Endothelial cell of umbilical vein (primary cell): ENCODE results near the gene NAA38. TPM values are rescaled to one million over a fixed set of nuclear protein-coding genes. Genes with fewer than 3 reads are reported as not detected.

Experiments used
- BruUV-seq: library from RNA; stranded (reverse); fragments of 400-500 nt; replicated peaks from 2 replicates; lab custom pipeline; 2021; lab: Mats Ljungman, UMichigan
- CTCF ChIA-PET: fragments of 300-600, 350-600 bp; sonication (Branson Sonifier 250); formaldehyde crosslinking; loops from one replicate; lab custom pipeline; 2021; ENCODE audit warnings: antibody characterized with exemption, inconsistent platforms; lab: Charles Lee
- POLR2A ChIA-PET: fragments of 300-600, 350-600 bp; sonication (Branson Sonifier 250); formaldehyde crosslinking; loops from one replicate; lab custom pipeline; 2021; ENCODE audit warnings: antibody characterized with exemption, inconsistent platforms; lab: Charles Lee
- DNase-seq: peaks from one replicate; pipeline ENCODE4 v3.0.0-alpha.2; 2011; ENCODE audit warnings: low read depth, low spot score
- FAIRE-seq: peaks from 2 replicates; lab custom pipeline; 2011; peaks lifted over from hg19 to GRCh38; lab: Jason Lieb, UNC
- H2AFZ ChIP-seq: 2 replicates; pipeline ENCODE4 v1.6.0; 2012; ENCODE audit warnings: low read depth, low read length, control low read depth, inconsistent platforms
- H3K27ac ChIP-seq: 2 replicates; pipeline ENCODE4 v1.5.1; 2011; ENCODE audit warnings: low read depth, mild to moderate bottlenecking, control low read depth, low read length, moderate library complexity; ENCODE audit not compliant: insufficient read depth
- H3K27me3 ChIP-seq, 2 experiments: 2 replicates each; pipeline versions ENCODE4 v1.6.0 to v1.6.1; 2011; ENCODE audit warnings: low read length in 2 of 2, mixed read lengths in 1 of 2; ENCODE audit not compliant: control insufficient read depth in 2 of 2, insufficient read depth in 2 of 2
- H3K36me3 ChIP-seq, 2 experiments: 2 replicates in 1 of 2; 3 replicates in 1 of 2; pipeline ENCODE4 v1.5.1; 2011; ENCODE audit warnings: low read length in 2 of 2, mild to moderate bottlenecking in 1 of 2, moderate library complexity in 1 of 2; ENCODE audit not compliant: control insufficient read depth in 2 of 2, insufficient read depth in 2 of 2; ENCODE audit errors: extremely low read depth in 1 of 2
- H3K4me1 ChIP-seq: 3 replicates; pipeline ENCODE4 v1.5.1; 2011; ENCODE audit warnings: mild to moderate bottlenecking, low read length; ENCODE audit not compliant: control insufficient read depth, insufficient read depth; ENCODE audit errors: extremely low read depth
- H3K4me2 ChIP-seq: 2 replicates; pipeline ENCODE4 v1.6.1; 2011; ENCODE audit warnings: low read length, control low read depth, mixed read lengths; ENCODE audit not compliant: insufficient read depth
- H3K4me3 ChIP-seq, 3 experiments: fragments of 200-600 bp in 1 of 3; sonication (generic), shearing (Covaris generic) in 1 of 3; replicated peaks in 1 of 3; 2 replicates each; pipeline ENCODE4 v1.5.1; 2011 to 2016; ENCODE audit warnings: control low read depth in 3 of 3, low read length in 3 of 3, mild to moderate bottlenecking in 2 of 3, inconsistent platforms in 1 of 3, low read depth in 1 of 3, moderate library complexity in 1 of 3; ENCODE audit not compliant: insufficient read depth in 1 of 3
- H3K79me2 ChIP-seq: 2 replicates; pipeline ENCODE4 v1.6.0; 2012; ENCODE audit warnings: low read length, inconsistent platforms; ENCODE audit not compliant: control insufficient read depth, insufficient read depth
- H3K9ac ChIP-seq: replicated peaks from 2 replicates; pipeline ENCODE3; 2011; ENCODE audit warnings: low read length, control low read depth; ENCODE audit not compliant: insufficient read depth; ENCODE audit errors: extremely low read depth
- H3K9me1 ChIP-seq: replicated peaks from 3 replicates; pipeline ENCODE4 v1.6.0; 2011; ENCODE audit warnings: mild to moderate bottlenecking, low read length; ENCODE audit not compliant: control insufficient read depth, insufficient read depth; ENCODE audit errors: extremely low read depth
- H3K9me3 ChIP-seq: replicated peaks from 2 replicates; pipeline ENCODE4 v1.5.1; 2012; ENCODE audit warnings: low read length, inconsistent platforms; ENCODE audit not compliant: control insufficient read depth, insufficient read depth
- H4K20me1 ChIP-seq: replicated peaks from 2 replicates; pipeline ENCODE3; 2011; ENCODE audit warnings: mild to moderate bottlenecking, low read length; ENCODE audit not compliant: control insufficient read depth, insufficient read depth; ENCODE audit errors: extremely low read depth
- CTCF ChIP-seq, 2 donors: IDR thresholded peaks; 1 replicate in 1 of 2; 2 replicates in 1 of 2; pipeline ENCODE4 v1.5.1; 2011; ENCODE audit warnings: low read length in 2 of 2, mild to moderate bottlenecking in 2 of 2, moderate library complexity in 2 of 2, control low read depth in 1 of 2, inconsistent platforms in 1 of 2, low read depth in 1 of 2; ENCODE audit not compliant: insufficient read depth in 1 of 2; ENCODE audit errors: extremely low read depth in 1 of 2
- EZH2 ChIP-seq: IDR thresholded peaks from 2 replicates; pipeline ENCODE4 v1.6.1; 2012; ENCODE audit warnings: borderline replicate concordance, low read depth, mild to moderate bottlenecking, moderate library complexity, low read length, inconsistent platforms; ENCODE audit not compliant: severe bottlenecking
- FOS ChIP-seq: IDR thresholded peaks from 2 replicates; pipeline ENCODE4 v1.6.1; 2011; ENCODE audit warnings: mild to moderate bottlenecking, low read length, moderate library complexity, borderline replicate concordance; ENCODE audit not compliant: insufficient read depth
- GATA2 ChIP-seq: IDR thresholded peaks from 2 replicates; pipeline ENCODE4 v1.7.0; 2011; ENCODE audit warnings: low read depth, mild to moderate bottlenecking, moderate library complexity, mixed read lengths, low read length; ENCODE audit not compliant: insufficient read length, insufficient read depth
- JUN ChIP-seq: IDR thresholded peaks from 2 replicates; pipeline ENCODE4 v1.6.1; 2011; ENCODE audit warnings: borderline replicate concordance, low read depth; ENCODE audit not compliant: insufficient read length, insufficient read depth
- MYC ChIP-seq: IDR thresholded peaks from one replicate; pipeline ENCODE4 v1.6.1; 2011; ENCODE audit warnings: mild to moderate bottlenecking, low read depth, low read length
- POLR2A ChIP-seq: IDR thresholded peaks from 2 replicates; pipeline ENCODE4 v1.6.1; 2012; ENCODE audit warnings: low read depth, mild to moderate bottlenecking, control low read depth, low read length
- POLR2AphosphoS5 ChIP-seq: IDR thresholded peaks from 2 replicates; pipeline ENCODE4 v1.6.1; 2012; ENCODE audit warnings: low read depth, mild to moderate bottlenecking, control low read depth, low read length, moderate library complexity; ENCODE audit not compliant: insufficient read depth
- dilution Hi-C: fragments of 300-500 bp; cut with MboI; formaldehyde crosslinking; loops from one replicate; pipeline ENCODE4 v1.15.0; 2019; ENCODE audit warnings: low sequenced_read_pairs; ENCODE audit not compliant: extremely low pct_ligation_motif_present
- intact Hi-C: fragments of 100-400 bp; cut with micrococcal nuclease; formaldehyde crosslinking; loops from one replicate; pipeline ENCODE4 v1.10.0; 2022
- polyA plus RNA-seq, 4 experiments: library from polyadenylated mRNA; depleted of rRNA in 3 of 4; stranded (reverse) in 3 of 4; unstranded in 1 of 4; fragments of >200 nt; gene quantifications; 2 replicates each; pipeline versions ENCODE4 v1.2.1 to v1.2.3, GENCODE V29; 2011 to 2012; ENCODE audit warnings: missing spikeins in 1 of 4
- total RNA-seq: library from RNA; stranded (reverse); gene quantifications from 2 replicates; pipeline ENCODE4 v1.2.3, GENCODE V29; 2021
- TF ChIP-seq, protein P1 (sequence below): IDR thresholded peaks from 2 replicates; pipeline ENCODE4 v1.6.1; 2011; ENCODE audit not compliant: insufficient read depth, insufficient read length

The NAA38 gene
- total and polyA plus RNA-seq, 2 donors (not counting 3 experiments of a cell fraction or from before 2014, with no cell fraction given), result 119 to 267 TPM

DNA sequence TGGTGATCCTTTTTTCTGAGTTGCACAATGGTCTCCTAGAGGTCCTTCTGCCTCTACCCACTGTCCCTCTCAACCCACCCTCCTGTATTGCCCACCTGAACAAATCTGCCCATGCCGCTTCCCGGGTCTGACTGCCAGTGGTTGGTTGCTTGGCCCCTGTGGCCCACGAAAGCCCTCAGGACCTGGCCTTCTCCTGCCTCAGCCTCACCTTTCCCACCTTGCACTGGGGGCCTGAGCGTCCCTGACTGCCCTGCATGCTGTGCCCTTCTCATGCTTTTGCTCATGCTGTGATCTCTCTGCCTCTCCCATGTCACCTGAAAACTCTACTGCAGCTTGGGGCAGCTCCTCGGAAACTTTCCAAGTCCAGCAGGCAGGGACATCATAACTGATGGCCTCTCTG lies 37.1 kb downstream of the NAA38 start:
- H3K27ac ChIP-seq, result no peak overlapping the region
- DNase-seq (no peak), FAIRE-seq (no peak)
- H3K9me1 ChIP-seq, result no peaks in the 10 kb centered on the region
- no peaks in the 10 kb centered on the region for H4K20me1 ChIP-seq
- H3K9ac ChIP-seq, result no peak overlapping the region
- intact Hi-C loops, result loop anchor here (5.0 kb wide), 2 partner anchors 78 to 237 kb away; no protein-coding TSS in a partner anchor
- no peaks in the 10 kb centered on the region for H3K9me3 ChIP-seq
- no peaks in the 10 kb centered on the region for H3K79me2 ChIP-seq
- no peak for TF ChIP-seq MYC
- TF ChIP-seq FOS, result no peak
- TF ChIP-seq GATA2, result no peak
- no peak for TF ChIP-seq CTCF (IDR thresholded peaks at IDR 0.05; ENCODE audit: extremely low read depth in 1 of 2, insufficient read depth in 1 of 2, low read depth in 1 of 2, low read length in 2 of 2)
- no peak for TF ChIP-seq POLR2A
- no peak for TF ChIP-seq JUN
- TF ChIP-seq, protein P1, sequence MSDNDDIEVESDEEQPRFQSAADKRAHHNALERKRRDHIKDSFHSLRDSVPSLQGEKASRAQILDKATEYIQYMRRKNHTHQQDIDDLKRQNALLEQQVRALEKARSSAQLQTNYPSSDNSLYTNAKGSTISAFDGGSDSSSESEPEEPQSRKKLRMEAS, result no peak
- TF ChIP-seq POLR2AphosphoS5, result no peak
- no peak for TF ChIP-seq EZH2
- ChIA-PET POLR2A (no interaction called here), CTCF (interaction anchor here (1.2 to 8.6 kb wide), 5 partner anchors 43 to 238 kb away, joined by 4 to 121 read pairs (median 9); no protein-coding TSS in a partner anchor)
- no peaks in the 10 kb centered on the region for H3K4me1 ChIP-seq
- H3K4me3 ChIP-seq, result no peak overlapping the region
- no peak overlapping the region for H3K4me2 ChIP-seq
- BruUV-seq, result no TSS peak
- dilution Hi-C loops, result no loop called here
- peaks cover 4 to 13% of the 10 kb centered on the region in 2 experiments for H3K27me3 ChIP-seq
- H2AFZ ChIP-seq, result no peak overlapping the region
- H3K36me3 ChIP-seq, result no peaks in the 10 kb centered on the region
